ENCODE results near the gene HPCAL4.

HPCAL4 gene

GRCh38 chr1:39691383-39692151 is at the start of gene HPCAL4:
Gene HPCAL4 (minus strand): TSS chr1:39691433. CDS start chr1:39684603, 6,830 bp downstream.
- peak; percentile 82 for DNase-seq (ENCODE audit: low read depth)

GRCh38 chr1:39738622-39739366 is 47.6 kb upstream of the HPCAL4 start, which contains the start of gene PPIE:
Gene PPIE (plus strand): TSS chr1:39738882. CDS start chr1:39738901, 19 bp downstream.
- DNase-seq (ENCODE audit: low read depth), result peak; percentile 96

- no peak for DNase-seq (ENCODE audit: low read depth)
Observed at GRCh38 chr1:39737546-39738169, 46.4 kb upstream of the HPCAL4 start.

GRCh38 chr1:39735731-39736130 is 44.5 kb upstream of the HPCAL4 start:
- no peak for DNase-seq (ENCODE audit: low read depth)

GRCh38 chr1:39733161-39733560 is 41.9 kb upstream of the HPCAL4 start:
- no peak for DNase-seq (ENCODE audit: low read depth)

GRCh38 chr1:39732730-39733129 is 41.5 kb upstream of the HPCAL4 start:
- DNase-seq (ENCODE audit: low read depth), result no peak

- DNase-seq (ENCODE audit: low read depth), result no peak
Observed at GRCh38 chr1:39729842-39730241, 38.6 kb upstream of the HPCAL4 start.

GRCh38 chr1:39729030-39729429 is 37.8 kb upstream of the HPCAL4 start:
- DNase-seq (ENCODE audit: low read depth), result no peak

- DNase-seq (ENCODE audit: low read depth), result no peak
Observed at GRCh38 chr1:39727932-39728317, 36.7 kb upstream of the HPCAL4 start.

GRCh38 chr1:39727221-39727931 is 36.1 kb upstream of the HPCAL4 start:
- DNase-seq (ENCODE audit: low read depth), result no peak

- DNase-seq (ENCODE audit: low read depth), result no peak
Observed at GRCh38 chr1:39726600-39726999, 35.4 kb upstream of the HPCAL4 start.

- no peak for DNase-seq (ENCODE audit: low read depth)
Observed at GRCh38 chr1:39722495-39722894, 31.3 kb upstream of the HPCAL4 start.

- DNase-seq (ENCODE audit: low read depth), result no peak
Observed at GRCh38 chr1:39721664-39722063, 30.4 kb upstream of the HPCAL4 start.

- no peak for DNase-seq (ENCODE audit: low read depth)
Observed at GRCh38 chr1:39720094-39720999, 29.1 kb upstream of the HPCAL4 start.

- no peak for DNase-seq (ENCODE audit: low read depth)
Observed at GRCh38 chr1:39717809-39718208, 26.6 kb upstream of the HPCAL4 start.

GRCh38 chr1:39713557-39713956 is 22.3 kb upstream of the HPCAL4 start:
- no peak for DNase-seq (ENCODE audit: low read depth)

- no peak for DNase-seq (ENCODE audit: low read depth)
Observed at GRCh38 chr1:39711966-39712340, 20.7 kb upstream of the HPCAL4 start.

GRCh38 chr1:39711104-39711965 is 20.1 kb upstream of the HPCAL4 start:
- DNase-seq (ENCODE audit: low read depth), result no peak

- no peak for DNase-seq (ENCODE audit: low read depth)
Observed at GRCh38 chr1:39707506-39707905, 16.3 kb upstream of the HPCAL4 start.

- no peak for DNase-seq (ENCODE audit: low read depth)
Observed at GRCh38 chr1:39704757-39705156, 13.5 kb upstream of the HPCAL4 start.
